Body of pancreas (tissue), 4 donors: ENCODE results near the gene ATP2C2.

Experiments used
- POLR2A ChIP-seq, 3 donors: fragments of 450-650 bp; IDR thresholded peaks; one replicate each; pipeline ENCODE4 v1.6.1; 2016; ENCODE audit warnings: antibody characterized with exemption in 3 of 3, mild to moderate bottlenecking in 2 of 3
- TF ChIP-seq, protein P1 (sequence below), 7 experiments: fragments of 450-650 bp in 4 of 7; fragments of 200-600 bp in 3 of 7; sonication (generic) in 3 of 7; IDR thresholded peaks; one replicate each; pipeline ENCODE4 v1.5.1; 2016 to 2019; ENCODE audit warnings: antibody characterized with exemption in 7 of 7

DNA sequence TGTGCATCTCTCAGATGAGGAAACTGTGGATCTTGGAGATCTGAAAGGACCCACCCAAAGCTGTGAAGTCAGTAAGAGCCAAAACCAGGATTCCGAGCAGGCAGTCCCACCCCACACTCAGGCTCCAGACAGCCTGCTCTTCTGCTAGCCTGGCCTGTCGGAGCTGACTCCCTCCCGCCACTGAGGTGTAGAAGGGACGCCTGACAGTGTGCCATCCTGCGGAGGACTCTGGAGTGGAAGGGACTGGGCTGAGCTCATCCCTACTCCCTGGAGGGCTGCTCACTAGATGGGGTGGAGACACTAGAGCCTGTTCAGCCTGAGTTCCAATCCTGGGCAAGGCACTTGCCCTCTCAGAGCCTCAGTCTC, 37.7 kb upstream of the ATP2C2 start:
- no peak for TF ChIP-seq POLR2A (IDR thresholded peaks at IDR 0.05)
- TF ChIP-seq, protein P1, sequence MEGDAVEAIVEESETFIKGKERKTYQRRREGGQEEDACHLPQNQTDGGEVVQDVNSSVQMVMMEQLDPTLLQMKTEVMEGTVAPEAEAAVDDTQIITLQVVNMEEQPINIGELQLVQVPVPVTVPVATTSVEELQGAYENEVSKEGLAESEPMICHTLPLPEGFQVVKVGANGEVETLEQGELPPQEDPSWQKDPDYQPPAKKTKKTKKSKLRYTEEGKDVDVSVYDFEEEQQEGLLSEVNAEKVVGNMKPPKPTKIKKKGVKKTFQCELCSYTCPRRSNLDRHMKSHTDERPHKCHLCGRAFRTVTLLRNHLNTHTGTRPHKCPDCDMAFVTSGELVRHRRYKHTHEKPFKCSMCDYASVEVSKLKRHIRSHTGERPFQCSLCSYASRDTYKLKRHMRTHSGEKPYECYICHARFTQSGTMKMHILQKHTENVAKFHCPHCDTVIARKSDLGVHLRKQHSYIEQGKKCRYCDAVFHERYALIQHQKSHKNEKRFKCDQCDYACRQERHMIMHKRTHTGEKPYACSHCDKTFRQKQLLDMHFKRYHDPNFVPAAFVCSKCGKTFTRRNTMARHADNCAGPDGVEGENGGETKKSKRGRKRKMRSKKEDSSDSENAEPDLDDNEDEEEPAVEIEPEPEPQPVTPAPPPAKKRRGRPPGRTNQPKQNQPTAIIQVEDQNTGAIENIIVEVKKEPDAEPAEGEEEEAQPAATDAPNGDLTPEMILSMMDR (IDR thresholded peaks at IDR 0.05): no peak
